HEK293 (cell line): ENCODE results near the gene TDRD10.

ENCODE experiments used
- CTCF ChIA-PET: fragments of 350-600 bp; formaldehyde crosslinking; extraction: SDS; loops from one replicate; lab custom pipeline; 2021; ENCODE audit warnings: antibody characterized with exemption; lab: Yijun Ruan, JAX
- POLR2A ChIA-PET: fragments of 300-600 bp; formaldehyde crosslinking; extraction: SDS; loops from one replicate; lab custom pipeline; 2020; ENCODE audit warnings: antibody characterized with exemption, inconsistent platforms; lab: Yijun Ruan, JAX
- H3K27ac ChIP-seq: fragments of 200-500 bp; sonication (Bioruptor generic); 2 replicates; pipeline ENCODE4 v1.5.1; 2014; ENCODE audit warnings: low read depth, low read length, control low read depth, inconsistent platforms; ENCODE audit errors: extremely low read depth
- H3K36me3 ChIP-seq, 2 experiments: fragments of 200-500 bp in 1 of 2; sonication (Bioruptor generic) in 1 of 2; 1 replicate in 1 of 2; 2 replicates in 1 of 2; pipeline ENCODE4 v1.5.1; 2014 to 2017; ENCODE audit warnings: inconsistent platforms in 2 of 2, low read length in 2 of 2; ENCODE audit not compliant: control insufficient read depth in 2 of 2, insufficient read depth in 1 of 2
- H3K4me1 ChIP-seq: fragments of 200-500 bp; sonication (Bioruptor generic); 2 replicates; pipeline ENCODE4 v1.5.1; 2014; ENCODE audit warnings: mild to moderate bottlenecking, low read length, inconsistent platforms; ENCODE audit not compliant: control insufficient read depth, insufficient read depth
- H3K4me3 ChIP-seq: 2 replicates; pipeline ENCODE4 v1.5.1; 2011; ENCODE audit warnings: low read depth, mild to moderate bottlenecking, control low read depth, low read length, moderate library complexity
- H3K9me3 ChIP-seq: fragments of 200-500 bp; sonication (Bioruptor generic); 2 replicates; pipeline ENCODE4 v1.5.1; 2014; ENCODE audit warnings: low read depth, low read length, inconsistent platforms; ENCODE audit not compliant: control insufficient read depth, insufficient read depth
- BCL11B ChIP-seq: fragments of 450-650 bp; formaldehyde crosslinking; IDR thresholded peaks from 2 replicates; pipeline ENCODE4 v1.5.1; 2016; ENCODE audit warnings: low read depth, missing biosample characterization, missing genetic modification characterization
- IKZF3 ChIP-seq: fragments of 450-650 bp; IDR thresholded peaks from 2 replicates; pipeline ENCODE4 v1.5.0; 2018; ENCODE audit warnings: missing biosample characterization, mild to moderate bottlenecking, missing genetic modification characterization, moderate library complexity
- KLF1 ChIP-seq: fragments of 450-650 bp; formaldehyde crosslinking; IDR thresholded peaks from 2 replicates; pipeline ENCODE4 v1.5.1; 2016; ENCODE audit warnings: missing biosample characterization, missing genetic modification characterization
- RBAK ChIP-seq: fragments of 450-650 bp; formaldehyde crosslinking; IDR thresholded peaks from 2 replicates; pipeline ENCODE4 v1.5.1; 2016; ENCODE audit warnings: missing biosample characterization, missing genetic modification characterization
- ZBTB48 ChIP-seq: fragments of 450-650 bp; formaldehyde crosslinking; IDR thresholded peaks from 2 replicates; pipeline ENCODE4 v1.5.1; 2016; ENCODE audit warnings: missing biosample characterization, missing genetic modification characterization
- ZNF121 ChIP-seq: fragments of 450-650 bp; formaldehyde crosslinking; IDR thresholded peaks from 2 replicates; pipeline ENCODE4 v1.5.1; 2016; ENCODE audit warnings: missing biosample characterization, missing genetic modification characterization
- ZNF37A ChIP-seq: fragments of 450-650 bp; IDR thresholded peaks from 2 replicates; pipeline ENCODE4 v1.5.1; 2018; ENCODE audit warnings: missing biosample characterization, missing genetic modification characterization
- ZNF426 ChIP-seq: fragments of 450-650 bp; formaldehyde crosslinking; IDR thresholded peaks from 2 replicates; pipeline ENCODE4 v1.5.1; 2017; ENCODE audit warnings: missing biosample characterization, missing genetic modification characterization, mild to moderate bottlenecking, inconsistent platforms, moderate library complexity
- ZNF571 ChIP-seq: fragments of 450-650 bp; formaldehyde crosslinking; IDR thresholded peaks from 2 replicates; pipeline ENCODE4 v1.5.0; 2017; ENCODE audit warnings: missing biosample characterization, missing genetic modification characterization
- ZNF624 ChIP-seq: fragments of 450-650 bp; formaldehyde crosslinking; IDR thresholded peaks from 2 replicates; pipeline ENCODE4 v1.5.1; 2017; ENCODE audit warnings: missing biosample characterization, missing genetic modification characterization
- TF ChIP-seq, protein P1 (sequence below): fragments of 450-650 bp; formaldehyde crosslinking; IDR thresholded peaks from 2 replicates; pipeline ENCODE4 v1.5.1; 2016; ENCODE audit warnings: missing biosample characterization, missing genetic modification characterization
- TF ChIP-seq, protein P2 (sequence below): fragments of 450-650 bp; formaldehyde crosslinking; IDR thresholded peaks from 2 replicates; pipeline ENCODE4 v1.5.1; 2016; ENCODE audit warnings: missing biosample characterization, missing genetic modification characterization
- TF ChIP-seq, protein P3 (sequence below): sonication (generic); formaldehyde crosslinking; IDR thresholded peaks from 2 replicates; pipeline ENCODE4 v1.8.1; 2022; ENCODE audit warnings: mild to moderate bottlenecking, moderate library complexity, missing genetic modification reagents

The TDRD10 gene

DNA sequence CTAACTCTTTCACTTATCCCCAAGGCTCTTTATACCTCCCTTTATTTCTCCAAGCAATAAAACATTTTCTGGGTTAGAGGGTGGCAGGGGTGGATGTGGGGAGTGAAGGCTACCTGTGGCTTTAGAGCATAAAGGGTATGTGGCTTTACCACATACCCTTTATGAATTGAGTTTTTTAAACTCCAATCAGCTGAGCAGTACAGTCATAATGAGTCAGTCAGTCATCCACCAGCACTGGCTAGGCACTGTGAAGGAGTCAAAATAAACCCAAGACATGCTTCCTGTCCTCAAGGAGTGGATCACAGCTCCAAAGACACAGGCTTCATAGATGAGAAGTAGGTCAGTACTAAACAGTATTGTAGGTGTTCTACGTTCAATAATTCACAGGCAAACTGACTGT, 2.6 kb upstream of the TDRD10 start:
- no peaks in the 10 kb centered on the region for H3K9me3 ChIP-seq
- CTCF ChIA-PET, result interaction anchor here (1.2 kb wide), 1 partner anchor 68 kb away, joined by 3 read pairs; the partner anchor contains the start of gene CHRNB2

DNA sequence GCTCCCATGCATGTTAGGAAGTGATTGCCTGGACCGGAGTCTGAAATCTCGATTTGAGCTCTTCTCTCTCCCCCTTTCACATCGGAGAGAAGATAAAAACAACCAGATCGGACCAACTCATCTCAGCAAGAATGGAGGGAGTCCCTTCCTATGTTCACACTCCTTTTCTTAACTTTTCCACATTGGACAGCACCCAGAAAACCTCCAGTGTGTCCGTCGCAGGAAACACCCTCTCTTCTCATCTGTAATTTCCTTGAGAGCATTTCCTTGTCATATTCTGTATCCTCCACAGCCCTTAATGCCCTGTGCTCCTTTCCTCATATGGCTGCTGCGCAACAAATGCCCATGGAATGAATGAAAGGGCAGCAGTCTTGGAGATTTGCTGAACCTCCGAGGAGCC, 1.5 kb upstream of the TDRD10 start:
- Histone ChIP-seq H3K4me3 (no peak overlapping the region), H3K9me3 (no peaks in the 10 kb centered on the region), H3K27ac (no peak overlapping the region), H3K36me3 (no peaks in the 10 kb centered on the region), H3K4me1 (no peaks in the 10 kb centered on the region)
- ChIA-PET CTCF (interaction anchor here (0.7 to 1.3 kb wide), 2 partner anchors 46 to 162 kb away, joined by 3 to 5 read pairs; no protein-coding TSS in a partner anchor), POLR2A (no interaction called here)
- TF ChIP-seq ZNF121 (tag by site-specific recombination), result no peak
- TF ChIP-seq, protein P1, sequence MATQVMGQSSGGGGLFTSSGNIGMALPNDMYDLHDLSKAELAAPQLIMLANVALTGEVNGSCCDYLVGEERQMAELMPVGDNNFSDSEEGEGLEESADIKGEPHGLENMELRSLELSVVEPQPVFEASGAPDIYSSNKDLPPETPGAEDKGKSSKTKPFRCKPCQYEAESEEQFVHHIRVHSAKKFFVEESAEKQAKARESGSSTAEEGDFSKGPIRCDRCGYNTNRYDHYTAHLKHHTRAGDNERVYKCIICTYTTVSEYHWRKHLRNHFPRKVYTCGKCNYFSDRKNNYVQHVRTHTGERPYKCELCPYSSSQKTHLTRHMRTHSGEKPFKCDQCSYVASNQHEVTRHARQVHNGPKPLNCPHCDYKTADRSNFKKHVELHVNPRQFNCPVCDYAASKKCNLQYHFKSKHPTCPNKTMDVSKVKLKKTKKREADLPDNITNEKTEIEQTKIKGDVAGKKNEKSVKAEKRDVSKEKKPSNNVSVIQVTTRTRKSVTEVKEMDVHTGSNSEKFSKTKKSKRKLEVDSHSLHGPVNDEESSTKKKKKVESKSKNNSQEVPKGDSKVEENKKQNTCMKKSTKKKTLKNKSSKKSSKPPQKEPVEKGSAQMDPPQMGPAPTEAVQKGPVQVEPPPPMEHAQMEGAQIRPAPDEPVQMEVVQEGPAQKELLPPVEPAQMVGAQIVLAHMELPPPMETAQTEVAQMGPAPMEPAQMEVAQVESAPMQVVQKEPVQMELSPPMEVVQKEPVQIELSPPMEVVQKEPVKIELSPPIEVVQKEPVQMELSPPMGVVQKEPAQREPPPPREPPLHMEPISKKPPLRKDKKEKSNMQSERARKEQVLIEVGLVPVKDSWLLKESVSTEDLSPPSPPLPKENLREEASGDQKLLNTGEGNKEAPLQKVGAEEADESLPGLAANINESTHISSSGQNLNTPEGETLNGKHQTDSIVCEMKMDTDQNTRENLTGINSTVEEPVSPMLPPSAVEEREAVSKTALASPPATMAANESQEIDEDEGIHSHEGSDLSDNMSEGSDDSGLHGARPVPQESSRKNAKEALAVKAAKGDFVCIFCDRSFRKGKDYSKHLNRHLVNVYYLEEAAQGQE (tag by site-specific recombination), result peak; percentile 40; the same call in 1 of the 2 replicates

More for the DNA sequence above, 2.6 kb upstream of the TDRD10 start:
- no peaks in the 10 kb centered on the region for H3K4me1 ChIP-seq
- POLR2A ChIA-PET, result no interaction called here
- TF ChIP-seq IKZF3 (tag by site-specific recombination), result no peak
- TF ChIP-seq ZBTB48, result no peak
- TF ChIP-seq ZNF571 (tag by site-specific recombination), result no peak
- TF ChIP-seq, protein P2, sequence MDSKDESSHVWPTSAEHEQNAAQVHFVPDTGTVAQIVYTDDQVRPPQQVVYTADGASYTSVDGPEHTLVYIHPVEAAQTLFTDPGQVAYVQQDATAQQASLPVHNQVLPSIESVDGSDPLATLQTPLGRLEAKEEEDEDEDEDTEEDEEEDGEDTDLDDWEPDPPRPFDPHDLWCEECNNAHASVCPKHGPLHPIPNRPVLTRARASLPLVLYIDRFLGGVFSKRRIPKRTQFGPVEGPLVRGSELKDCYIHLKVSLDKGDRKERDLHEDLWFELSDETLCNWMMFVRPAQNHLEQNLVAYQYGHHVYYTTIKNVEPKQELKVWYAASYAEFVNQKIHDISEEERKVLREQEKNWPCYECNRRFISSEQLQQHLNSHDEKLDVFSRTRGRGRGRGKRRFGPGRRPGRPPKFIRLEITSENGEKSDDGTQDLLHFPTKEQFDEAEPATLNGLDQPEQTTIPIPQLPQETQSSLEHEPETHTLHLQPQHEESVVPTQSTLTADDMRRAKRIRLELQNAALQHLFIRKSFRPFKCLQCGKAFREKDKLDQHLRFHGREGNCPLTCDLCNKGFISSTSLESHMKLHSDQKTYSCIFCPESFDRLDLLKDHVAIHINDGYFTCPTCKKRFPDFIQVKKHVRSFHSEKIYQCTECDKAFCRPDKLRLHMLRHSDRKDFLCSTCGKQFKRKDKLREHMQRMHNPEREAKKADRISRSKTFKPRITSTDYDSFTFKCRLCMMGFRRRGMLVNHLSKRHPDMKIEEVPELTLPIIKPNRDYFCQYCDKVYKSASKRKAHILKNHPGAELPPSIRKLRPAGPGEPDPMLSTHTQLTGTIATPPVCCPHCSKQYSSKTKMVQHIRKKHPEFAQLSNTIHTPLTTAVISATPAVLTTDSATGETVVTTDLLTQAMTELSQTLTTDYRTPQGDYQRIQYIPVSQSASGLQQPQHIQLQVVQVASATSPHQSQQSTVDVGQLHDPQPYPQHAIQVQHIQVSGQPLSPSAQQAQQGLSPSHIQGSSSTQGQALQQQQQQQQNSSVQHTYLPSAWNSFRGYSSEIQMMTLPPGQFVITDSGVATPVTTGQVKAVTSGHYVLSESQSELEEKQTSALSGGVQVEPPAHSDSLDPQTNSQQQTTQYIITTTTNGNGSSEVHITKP (tag by site-specific recombination), result no peak
- TF ChIP-seq BCL11B (tag by site-specific recombination), result no peak
- no peak for TF ChIP-seq ZNF37A (tag by site-specific recombination)
- TF ChIP-seq RBAK (tag by site-specific recombination), result no peak
- no peak for TF ChIP-seq ZNF426 (tag by site-specific recombination)
- no peak for TF ChIP-seq ZNF624 (tag by site-specific recombination)
- no peak overlapping the region for H3K4me3 ChIP-seq
- no peak overlapping the region for H3K27ac ChIP-seq
- H3K36me3 ChIP-seq, result no peaks in the 10 kb centered on the region

DNA sequence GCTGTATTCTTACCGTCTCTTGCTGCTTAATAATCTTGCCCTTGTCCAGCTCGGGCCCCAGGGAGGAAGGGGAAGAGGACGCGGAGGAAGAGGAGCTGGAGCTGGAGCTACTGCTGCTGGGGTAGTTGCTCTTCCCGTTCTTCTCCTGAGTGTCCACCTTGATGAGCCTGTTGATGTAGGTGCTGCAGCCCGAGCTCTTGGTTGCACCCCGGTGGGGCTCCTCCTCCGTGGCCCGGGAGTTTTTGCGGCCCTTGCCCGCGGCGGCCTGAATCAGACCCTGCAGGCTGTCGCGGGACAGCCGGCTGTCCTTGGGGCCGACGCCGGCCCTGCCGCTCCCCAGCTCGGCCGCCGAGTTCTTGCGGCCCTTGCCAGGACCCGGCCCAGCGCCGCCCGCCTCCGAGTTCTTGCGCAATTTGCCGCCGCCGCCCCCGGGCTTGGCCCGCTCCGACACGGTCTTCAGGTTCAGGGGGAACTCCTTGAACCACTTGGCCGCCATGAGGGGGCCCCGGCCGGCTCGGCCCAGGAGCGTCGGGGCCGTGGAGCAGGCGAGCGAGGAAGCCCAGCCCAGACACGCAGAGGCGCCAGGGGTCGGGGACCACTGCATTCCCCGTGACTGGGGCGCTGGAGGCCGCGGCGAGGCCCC, 475 bp upstream of the TDRD10 start:
- no peak overlapping the region; the same call in 1 of the 2 replicates for H3K27ac ChIP-seq
- H3K4me1 ChIP-seq, result no peaks in the 10 kb centered on the region
- H3K4me3 ChIP-seq, result no peak overlapping the region
- ChIA-PET CTCF (no interaction called here), POLR2A (no interaction called here)
- H3K9me3 ChIP-seq, result no peaks in the 10 kb centered on the region
- TF ChIP-seq, protein P3, sequence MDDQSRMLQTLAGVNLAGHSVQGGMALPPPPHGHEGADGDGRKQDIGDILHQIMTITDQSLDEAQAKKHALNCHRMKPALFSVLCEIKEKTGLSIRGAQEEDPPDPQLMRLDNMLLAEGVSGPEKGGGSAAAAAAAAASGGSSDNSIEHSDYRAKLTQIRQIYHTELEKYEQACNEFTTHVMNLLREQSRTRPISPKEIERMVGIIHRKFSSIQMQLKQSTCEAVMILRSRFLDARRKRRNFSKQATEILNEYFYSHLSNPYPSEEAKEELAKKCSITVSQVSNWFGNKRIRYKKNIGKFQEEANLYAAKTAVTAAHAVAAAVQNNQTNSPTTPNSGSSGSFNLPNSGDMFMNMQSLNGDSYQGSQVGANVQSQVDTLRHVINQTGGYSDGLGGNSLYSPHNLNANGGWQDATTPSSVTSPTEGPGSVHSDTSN (CRISPR knock-in tag), result 0 out of 2 replicates have a peak, but pooled peaks have one; percentile 41
- TF ChIP-seq KLF1, result no peak
- H3K36me3 ChIP-seq, result no peaks in the 10 kb centered on the region
